OCI-LY1 (cell line): ENCODE data around the gene NEK6.

ENCODE experiments used
- EZH2 ChIP-seq: fragments of 200-600 bp; sonication (generic), shearing (Covaris generic); IDR thresholded peaks from 2 replicates; pipeline ENCODE4 v1.8.0; 2017; ENCODE audit warnings: borderline replicate concordance, mixed run types, mild to moderate bottlenecking, antibody characterized with exemption, low read length, moderate library complexity, mixed read lengths
- TF ChIP-seq, protein P1 (sequence below): fragments of 200-600 bp; sonication (generic), shearing (Covaris generic); IDR thresholded peaks from 2 replicates; pipeline ENCODE4 v1.5.1; 2017; ENCODE audit warnings: mild to moderate bottlenecking, antibody characterized with exemption, low read length, moderate library complexity, mixed read lengths

DNA sequence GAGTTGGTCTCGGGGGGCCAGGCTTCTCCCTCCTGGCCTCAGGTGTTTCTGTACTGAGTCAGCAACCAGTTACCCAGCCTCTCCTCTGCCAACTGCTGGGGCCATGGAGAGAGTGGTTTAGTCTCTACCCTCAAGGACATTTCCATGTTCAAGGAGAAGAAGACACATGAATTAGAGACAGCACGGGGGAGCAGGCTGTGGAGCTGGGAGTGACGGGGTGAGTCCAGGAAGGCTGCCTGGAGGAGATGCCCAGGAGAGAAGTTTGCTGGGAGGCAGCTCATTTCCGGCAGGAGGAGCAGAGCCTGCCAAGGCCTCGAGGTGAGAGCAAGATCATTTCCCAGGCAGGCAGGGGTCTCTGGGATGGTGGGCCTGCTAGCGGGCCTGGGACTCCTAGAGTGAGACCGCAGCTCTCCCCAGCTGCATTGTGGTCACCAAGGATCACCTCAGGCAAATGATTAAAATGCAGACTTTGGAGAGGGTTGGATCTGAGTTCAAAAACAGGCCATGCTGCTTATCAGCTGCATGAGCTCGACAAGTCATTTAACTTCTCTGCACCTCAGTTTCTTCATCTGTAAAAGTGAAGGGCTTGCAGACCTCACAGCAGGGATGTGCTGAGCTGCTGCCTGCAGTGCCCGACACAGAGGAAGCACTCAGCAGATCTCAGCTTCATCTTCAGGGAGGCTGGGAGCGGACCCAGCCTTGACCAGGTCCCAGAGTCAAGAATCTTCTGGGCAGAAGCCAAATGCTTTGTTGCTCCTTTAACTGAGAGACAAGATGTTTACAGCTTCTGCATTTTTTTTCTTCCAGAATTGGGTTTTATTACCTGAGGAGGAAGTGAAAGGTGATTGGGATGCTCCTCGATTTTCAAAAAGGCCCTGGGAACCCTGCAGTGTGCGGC lies 35.2 kb downstream of the NEK6 start:
- TF ChIP-seq, protein P1, sequence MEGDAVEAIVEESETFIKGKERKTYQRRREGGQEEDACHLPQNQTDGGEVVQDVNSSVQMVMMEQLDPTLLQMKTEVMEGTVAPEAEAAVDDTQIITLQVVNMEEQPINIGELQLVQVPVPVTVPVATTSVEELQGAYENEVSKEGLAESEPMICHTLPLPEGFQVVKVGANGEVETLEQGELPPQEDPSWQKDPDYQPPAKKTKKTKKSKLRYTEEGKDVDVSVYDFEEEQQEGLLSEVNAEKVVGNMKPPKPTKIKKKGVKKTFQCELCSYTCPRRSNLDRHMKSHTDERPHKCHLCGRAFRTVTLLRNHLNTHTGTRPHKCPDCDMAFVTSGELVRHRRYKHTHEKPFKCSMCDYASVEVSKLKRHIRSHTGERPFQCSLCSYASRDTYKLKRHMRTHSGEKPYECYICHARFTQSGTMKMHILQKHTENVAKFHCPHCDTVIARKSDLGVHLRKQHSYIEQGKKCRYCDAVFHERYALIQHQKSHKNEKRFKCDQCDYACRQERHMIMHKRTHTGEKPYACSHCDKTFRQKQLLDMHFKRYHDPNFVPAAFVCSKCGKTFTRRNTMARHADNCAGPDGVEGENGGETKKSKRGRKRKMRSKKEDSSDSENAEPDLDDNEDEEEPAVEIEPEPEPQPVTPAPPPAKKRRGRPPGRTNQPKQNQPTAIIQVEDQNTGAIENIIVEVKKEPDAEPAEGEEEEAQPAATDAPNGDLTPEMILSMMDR = no peak
- no peak for TF ChIP-seq EZH2
